HAP-1 (cell line): ENCODE data around the gene ERICH6B.

Source experiments
- DNase-seq, 2 experiments: peaks; one replicate each; pipeline ENCODE4 v3.0.0-alpha.2; 2016 to 2020; ENCODE audit warnings: low spot score in 2 of 2
- H3K27me3 ChIP-seq: fragments of 250-450 bp; sonication (Bioruptor Pico); 2 replicates; pipeline ENCODE4 v1.5.1; 2020; ENCODE audit warnings: low read depth, mild to moderate bottlenecking, moderate library complexity
- H3K36me3 ChIP-seq: fragments of 250-450 bp; sonication (Bioruptor Pico); replicated peaks from 2 replicates; pipeline ENCODE4 v1.5.1; 2020; ENCODE audit warnings: mild to moderate bottlenecking
- H3K4me1 ChIP-seq: fragments of 250-450 bp; sonication (Bioruptor Pico); 2 replicates; pipeline ENCODE4 v1.5.1; 2020; ENCODE audit warnings: mild to moderate bottlenecking
- H3K4me3 ChIP-seq: fragments of 250-450 bp; sonication (Bioruptor Pico); 2 replicates; pipeline ENCODE4 v1.5.1; 2020; ENCODE audit warnings: mild to moderate bottlenecking, moderate library complexity
- H3K9me3 ChIP-seq: fragments of 250-450 bp; sonication (Bioruptor Pico); 2 replicates; pipeline ENCODE4 v1.5.1; 2020; ENCODE audit warnings: mild to moderate bottlenecking, moderate library complexity
- in situ Hi-C: fragments of 300-500 bp; cut with MboI; formaldehyde crosslinking; loops from 3 replicates; pipeline ENCODE4 v1.14.3; 2020; ENCODE audit warnings: low sequenced_read_pairs, inconsistent platforms, mixed read lengths

The ERICH6B gene

DNA sequence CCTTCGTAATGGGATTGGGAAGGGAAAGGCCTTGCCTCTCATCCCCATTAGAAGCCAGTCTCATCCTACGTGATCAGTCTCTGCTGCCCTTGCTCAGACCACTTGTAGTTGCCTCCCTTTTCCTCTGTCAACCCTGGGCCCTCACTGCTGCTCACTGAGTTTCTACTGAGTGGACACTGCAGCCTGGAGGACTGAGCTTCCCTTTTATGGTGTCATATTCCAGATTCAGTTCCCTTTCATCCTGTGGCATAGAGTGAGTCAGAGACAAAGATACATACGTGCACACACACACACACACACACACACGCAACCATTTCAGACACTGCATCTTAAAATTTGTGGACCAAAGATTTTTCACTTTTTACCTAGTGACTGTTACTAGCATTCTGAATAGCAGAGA lies 94.2 kb downstream of the ERICH6B start:
- DNase-seq = no peak
- in situ Hi-C loops = no loop called here
- Histone ChIP-seq H3K9me3 (no peaks in the 10 kb centered on the region), H3K27me3 (no peaks in the 10 kb centered on the region), H3K4me3 (no peak overlapping the region), H3K36me3 (peaks cover 34% of the 10 kb centered on the region), H3K4me1 (peaks cover 8% of the 10 kb centered on the region)

DNA sequence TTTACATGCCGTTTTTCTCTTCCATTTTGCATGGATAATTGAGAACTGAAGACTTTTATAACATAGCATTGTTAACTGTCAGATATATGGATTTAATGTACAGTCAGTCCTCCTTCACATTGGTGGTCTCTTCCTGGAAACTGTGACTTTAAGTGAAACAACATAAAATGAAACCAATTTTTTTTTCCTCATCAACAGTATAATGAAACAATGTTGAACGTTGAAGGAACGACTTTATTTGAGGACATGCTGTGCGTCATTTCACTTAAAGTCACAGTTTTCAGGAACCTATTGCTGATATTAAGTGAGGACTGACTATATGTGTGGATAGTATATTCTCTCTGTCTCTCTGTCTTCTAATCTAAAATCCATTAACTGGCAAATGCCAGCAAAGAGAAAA lies 96.0 kb downstream of the ERICH6B start:
- no peaks in the 10 kb centered on the region for H3K9me3 ChIP-seq
- H3K36me3 ChIP-seq = peaks cover 38% of the 10 kb centered on the region
- H3K4me1 ChIP-seq = peaks cover 2% of the 10 kb centered on the region
- DNase-seq = no peak
- no peaks in the 10 kb centered on the region for H3K27me3 ChIP-seq
- in situ Hi-C loops = no loop called here
- no peak overlapping the region for H3K4me3 ChIP-seq

DNA sequence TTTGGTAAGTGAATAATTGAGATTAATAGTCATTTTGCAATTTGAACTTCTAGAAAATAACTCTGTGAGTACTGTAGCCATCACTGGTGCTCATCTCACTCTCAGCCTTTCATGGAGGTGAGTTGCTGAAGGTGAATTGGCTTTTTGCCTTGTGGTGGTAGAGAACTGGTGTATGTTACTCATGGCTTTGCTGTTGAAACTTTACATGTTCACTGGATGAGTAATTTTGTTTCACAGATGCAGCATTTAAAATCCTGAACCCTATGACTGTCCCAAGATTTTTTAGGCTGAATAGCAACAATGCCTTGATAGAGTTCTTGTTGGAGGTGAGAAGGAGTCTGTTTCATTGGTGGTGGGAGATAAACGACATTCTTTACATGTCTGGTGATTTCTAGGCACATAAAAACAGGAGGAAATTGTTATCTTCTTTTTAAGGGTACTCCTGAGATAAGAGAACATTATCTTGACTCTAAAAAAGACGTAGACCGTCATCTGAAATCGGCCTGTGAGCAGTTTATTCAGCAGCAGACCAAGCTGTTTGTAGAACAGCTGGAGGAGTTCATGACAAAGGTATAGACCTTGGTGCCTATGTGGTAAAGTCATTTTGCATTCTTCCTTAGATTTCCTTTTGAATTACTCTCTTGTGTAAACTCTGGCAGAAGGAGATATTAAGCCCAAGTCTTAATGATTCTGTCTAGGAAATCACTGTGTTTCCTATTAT lies 96.9 kb downstream of the ERICH6B start:
- H3K9me3 ChIP-seq = no peaks in the 10 kb centered on the region
- no peaks in the 10 kb centered on the region for H3K27me3 ChIP-seq
- no peak for DNase-seq
- in situ Hi-C loops = no loop called here
- no peak overlapping the region for H3K4me3 ChIP-seq
- peaks cover 38% of the 10 kb centered on the region for H3K36me3 ChIP-seq
- H3K4me1 ChIP-seq = no peaks in the 10 kb centered on the region

DNA sequence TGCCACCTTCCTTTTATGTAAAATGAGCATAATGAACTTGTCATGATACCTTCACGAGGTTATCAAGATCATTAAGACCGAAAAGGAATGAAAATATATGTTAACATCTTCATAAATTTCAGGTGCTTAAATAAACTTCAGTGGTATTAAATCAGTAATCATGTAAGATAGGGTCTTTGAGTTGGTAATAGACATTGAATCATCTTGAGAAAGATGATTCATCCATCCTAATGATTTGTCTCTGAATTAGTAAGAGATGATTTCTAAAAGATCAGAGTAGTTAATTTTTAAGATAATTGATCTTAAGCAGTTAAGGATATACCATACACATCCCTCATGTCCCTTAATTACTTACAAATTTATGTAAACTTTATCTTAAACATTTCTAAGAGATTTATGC lies 98.8 kb downstream of the ERICH6B start:
- in situ Hi-C loops = no loop called here
- DNase-seq = no peak
- peaks cover 37% of the 10 kb centered on the region for H3K36me3 ChIP-seq
- no peaks in the 10 kb centered on the region for H3K4me1 ChIP-seq
- H3K27me3 ChIP-seq = no peaks in the 10 kb centered on the region
- no peak overlapping the region for H3K4me3 ChIP-seq
- no peaks in the 10 kb centered on the region for H3K9me3 ChIP-seq

DNA sequence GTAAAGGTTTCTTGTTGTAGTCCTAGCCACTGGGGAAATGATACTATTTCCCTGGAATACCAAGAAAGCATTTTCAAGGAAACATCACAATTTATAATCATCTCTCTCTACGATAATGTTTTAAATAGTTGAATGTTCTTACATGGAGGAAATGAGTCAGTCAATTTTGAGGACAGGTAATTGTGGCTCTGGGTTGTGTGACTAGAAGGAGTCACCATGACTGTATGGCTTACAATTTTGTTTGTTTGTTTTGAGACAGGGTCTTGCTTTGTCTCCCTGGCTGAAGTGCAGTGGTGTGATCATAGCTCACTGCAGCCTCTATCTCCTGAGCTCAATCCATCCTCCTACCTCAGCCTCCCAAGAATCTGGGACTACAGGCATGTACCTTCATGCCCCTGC lies 103.4 kb downstream of the ERICH6B start:
- Histone ChIP-seq H3K27me3 (no peaks in the 10 kb centered on the region), H3K4me3 (no peak overlapping the region), H3K36me3 (peaks cover 20% of the 10 kb centered on the region; the same call in 1 of the 2 replicates), H3K9me3 (no peaks in the 10 kb centered on the region), H3K4me1 (no peaks in the 10 kb centered on the region)
- DNase-seq = no peak
- in situ Hi-C loops = no loop called here

DNA sequence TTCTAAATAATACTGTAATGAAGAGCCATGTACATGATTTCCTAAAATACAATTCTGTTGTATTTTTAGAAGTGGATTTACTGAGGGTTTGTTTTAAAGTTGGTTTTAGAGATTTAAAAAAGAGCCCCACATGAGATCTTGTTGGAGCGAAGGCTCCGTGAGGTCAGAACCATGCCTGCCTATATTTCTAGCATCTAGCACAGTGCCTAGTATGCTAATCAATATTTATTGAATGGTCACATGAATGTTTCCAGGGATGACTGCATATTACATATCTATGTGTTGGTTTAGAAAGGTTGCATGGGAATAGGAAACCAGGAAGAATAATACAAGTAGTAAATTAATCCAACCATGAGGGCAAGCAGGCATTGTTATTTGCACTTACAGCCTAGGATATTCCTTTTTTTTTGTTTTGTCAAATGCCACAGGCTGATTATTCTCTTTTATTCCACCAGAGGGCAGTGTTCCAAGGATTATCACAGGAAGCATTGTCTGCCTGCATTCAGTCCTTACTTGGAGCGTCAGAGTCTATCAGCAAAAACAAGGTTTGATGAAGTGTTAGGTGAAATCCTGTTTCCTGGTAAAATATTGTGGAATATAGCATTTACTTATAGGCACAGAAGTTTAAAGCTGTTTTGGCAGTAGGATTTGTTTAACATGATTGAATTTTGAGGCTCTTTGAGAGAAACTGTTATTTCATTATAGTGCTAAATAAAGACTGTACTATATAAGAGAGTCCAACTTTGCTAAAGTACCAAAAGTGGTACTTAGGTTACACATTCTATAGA lies 104.0 kb downstream of the ERICH6B start:
- no peaks in the 10 kb centered on the region for H3K27me3 ChIP-seq
- peaks cover 24% of the 10 kb centered on the region; the same call in 1 of the 2 replicates for H3K36me3 ChIP-seq
- in situ Hi-C loops = no loop called here
- H3K9me3 ChIP-seq = no peaks in the 10 kb centered on the region
- peak; percentile 48 to 76 for DNase-seq
- H3K4me1 ChIP-seq = no peaks in the 10 kb centered on the region
- no peak overlapping the region for H3K4me3 ChIP-seq

DNA sequence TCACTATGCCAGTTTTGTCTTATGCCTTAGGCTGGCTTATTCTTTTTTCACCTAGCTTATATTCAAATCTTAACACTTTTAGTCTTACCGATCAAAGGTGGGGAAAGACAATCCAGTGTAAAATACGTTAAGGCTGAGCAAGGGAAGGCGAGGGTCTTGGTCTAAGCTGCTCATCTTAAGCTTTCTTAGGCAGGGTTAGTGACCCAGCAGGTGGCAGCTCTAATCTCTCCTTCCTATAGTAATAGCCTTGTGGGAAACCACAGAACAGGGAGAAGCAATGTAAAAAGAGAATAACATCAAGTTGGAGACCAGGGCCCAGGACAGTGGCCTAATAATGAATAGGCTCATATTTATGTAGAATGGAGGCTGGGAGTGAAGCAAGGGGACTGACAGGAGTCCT lies 104.9 kb downstream of the ERICH6B start:
- in situ Hi-C loops = no loop called here
- Histone ChIP-seq H3K4me3 (no peak overlapping the region), H3K27me3 (no peaks in the 10 kb centered on the region), H3K36me3 (peaks cover 20% of the 10 kb centered on the region), H3K9me3 (no peaks in the 10 kb centered on the region), H3K4me1 (no peaks in the 10 kb centered on the region)
- DNase-seq = no peak

DNA sequence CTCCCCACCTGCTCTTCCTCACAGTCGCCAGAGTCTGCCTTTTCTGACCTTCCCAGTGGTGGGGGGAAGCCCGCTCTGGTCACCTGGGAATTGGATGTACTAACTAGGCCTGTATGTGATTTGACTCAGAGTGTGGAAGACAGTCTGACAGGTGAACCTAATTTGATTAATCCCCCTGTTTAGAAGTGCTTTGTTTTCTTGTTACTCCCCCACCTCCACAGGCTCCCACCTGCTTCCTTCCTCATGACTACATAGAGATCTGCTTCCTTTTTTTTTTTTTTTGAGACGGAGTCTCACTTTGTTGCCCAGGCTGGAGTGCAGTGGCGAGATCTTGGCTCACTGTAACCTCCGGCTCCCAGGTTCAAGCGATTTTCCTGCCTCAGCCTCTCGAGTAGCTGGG lies 106.8 kb downstream of the ERICH6B start:
- Histone ChIP-seq H3K9me3 (no peaks in the 10 kb centered on the region), H3K27me3 (no peaks in the 10 kb centered on the region), H3K4me3 (no peak overlapping the region), H3K4me1 (no peaks in the 10 kb centered on the region), H3K36me3 (peaks cover 31% of the 10 kb centered on the region)
- in situ Hi-C loops = no loop called here
- DNase-seq = no peak

DNA sequence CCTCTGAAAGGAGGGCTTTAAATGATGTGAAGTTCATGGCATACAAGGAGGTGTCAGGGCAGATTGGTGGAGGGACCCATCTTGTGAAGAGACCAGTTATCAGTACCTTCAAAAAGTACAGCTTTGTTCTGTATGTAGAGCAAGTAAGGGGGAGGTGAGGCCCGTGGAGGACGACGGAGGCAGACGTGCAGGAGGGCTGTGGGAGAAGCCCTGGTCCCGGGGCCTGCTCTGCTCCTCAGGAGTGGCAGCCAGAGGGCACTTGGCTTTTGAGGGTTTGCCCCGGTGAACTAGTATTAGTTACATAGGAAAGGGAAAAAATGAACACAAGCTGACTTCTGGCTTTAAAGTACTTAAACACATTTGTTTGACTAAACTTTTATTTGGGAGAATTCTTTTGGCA lies 108.7 kb downstream of the ERICH6B start:
- no peaks in the 10 kb centered on the region for H3K9me3 ChIP-seq
- peaks cover 35% of the 10 kb centered on the region for H3K36me3 ChIP-seq
- H3K4me3 ChIP-seq = no peak overlapping the region
- no peak for DNase-seq
- no peaks in the 10 kb centered on the region for H3K27me3 ChIP-seq
- in situ Hi-C loops = no loop called here
- no peaks in the 10 kb centered on the region for H3K4me1 ChIP-seq

DNA sequence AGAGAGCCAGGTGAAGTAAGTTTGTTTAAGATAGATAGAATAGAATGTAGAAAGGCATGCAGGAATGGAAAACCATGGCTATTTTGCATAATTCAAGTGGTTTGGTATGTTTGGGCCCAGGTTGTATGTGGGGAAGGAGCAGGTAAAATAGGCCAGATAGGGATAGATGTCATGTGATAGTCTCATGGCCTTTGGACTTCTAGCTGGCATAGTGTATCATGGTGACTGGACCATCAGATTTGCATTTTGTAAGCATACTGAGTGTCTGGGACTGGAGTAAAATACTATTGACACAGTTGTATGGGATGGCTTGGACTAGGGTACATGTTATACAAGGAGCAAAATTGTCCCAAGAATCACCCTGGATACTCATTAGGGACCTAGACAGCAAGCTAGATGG lies 111.9 kb downstream of the ERICH6B start:
- H3K9me3 ChIP-seq = no peaks in the 10 kb centered on the region
- no peak for DNase-seq
- H3K4me1 ChIP-seq = peaks cover 6% of the 10 kb centered on the region
- no peak overlapping the region for H3K4me3 ChIP-seq
- H3K27me3 ChIP-seq = no peaks in the 10 kb centered on the region
- in situ Hi-C loops = no loop called here
- peaks cover 31% of the 10 kb centered on the region for H3K36me3 ChIP-seq

DNA sequence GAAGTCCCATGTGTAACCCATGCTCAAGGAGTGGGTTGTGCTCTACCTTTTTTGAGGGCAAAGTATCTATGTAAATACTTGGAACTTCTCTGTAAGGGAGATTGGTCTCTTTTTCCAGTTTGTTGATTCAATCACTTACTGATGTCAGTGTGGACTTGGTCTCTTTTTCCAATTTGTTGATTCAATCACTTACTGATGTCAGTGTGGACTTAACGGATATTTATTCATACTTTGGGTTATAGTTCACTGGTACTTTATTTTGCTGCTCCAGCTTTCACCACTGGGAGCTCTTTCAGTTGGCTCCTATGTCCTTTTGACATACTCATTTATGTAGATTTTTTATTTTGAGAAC lies 114.4 kb downstream of the ERICH6B start:
- Histone ChIP-seq H3K9me3 (no peaks in the 10 kb centered on the region), H3K4me3 (no peak overlapping the region), H3K27me3 (no peaks in the 10 kb centered on the region), H3K36me3 (peaks cover 33% of the 10 kb centered on the region), H3K4me1 (peaks cover 6% of the 10 kb centered on the region)
- in situ Hi-C loops = no loop called here
- DNase-seq = no peak

DNA sequence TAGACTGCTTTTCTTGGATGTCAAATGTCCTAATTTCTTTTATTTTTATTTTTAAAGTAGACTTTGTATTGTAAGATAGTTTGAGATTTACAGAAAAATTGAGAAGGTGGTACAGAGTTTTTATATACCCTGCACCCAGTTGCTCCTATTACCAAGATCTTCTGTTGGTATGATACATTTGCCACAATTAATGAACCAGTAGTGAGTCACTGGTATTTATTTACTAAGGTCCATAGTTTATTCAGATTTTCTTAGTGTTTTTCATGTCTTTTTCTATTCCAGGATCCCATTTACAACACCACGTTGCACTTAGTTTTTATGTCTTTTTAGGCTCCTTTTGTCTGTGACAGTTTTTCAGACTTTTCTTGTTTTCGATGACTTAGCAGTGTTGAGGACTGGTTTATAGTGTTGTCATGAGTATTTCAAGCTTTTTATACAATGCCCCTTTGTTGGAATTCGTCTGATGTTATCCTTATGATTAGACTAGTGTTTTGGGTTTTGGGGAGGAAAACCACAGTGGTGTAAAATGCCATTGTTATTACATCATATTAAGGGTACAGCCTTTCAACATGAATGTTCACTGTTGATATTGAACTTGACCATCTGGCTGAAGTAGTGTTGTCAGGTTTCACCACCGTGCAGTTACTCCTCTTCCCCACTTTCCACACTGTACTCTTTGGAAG lies 114.9 kb downstream of the ERICH6B start:
- no peaks in the 10 kb centered on the region for H3K9me3 ChIP-seq
- H3K27me3 ChIP-seq = no peaks in the 10 kb centered on the region
- peaks cover 6% of the 10 kb centered on the region for H3K4me1 ChIP-seq
- in situ Hi-C loops = no loop called here
- no peak overlapping the region for H3K4me3 ChIP-seq
- no peak for DNase-seq
- H3K36me3 ChIP-seq = peaks cover 33% of the 10 kb centered on the region

DNA sequence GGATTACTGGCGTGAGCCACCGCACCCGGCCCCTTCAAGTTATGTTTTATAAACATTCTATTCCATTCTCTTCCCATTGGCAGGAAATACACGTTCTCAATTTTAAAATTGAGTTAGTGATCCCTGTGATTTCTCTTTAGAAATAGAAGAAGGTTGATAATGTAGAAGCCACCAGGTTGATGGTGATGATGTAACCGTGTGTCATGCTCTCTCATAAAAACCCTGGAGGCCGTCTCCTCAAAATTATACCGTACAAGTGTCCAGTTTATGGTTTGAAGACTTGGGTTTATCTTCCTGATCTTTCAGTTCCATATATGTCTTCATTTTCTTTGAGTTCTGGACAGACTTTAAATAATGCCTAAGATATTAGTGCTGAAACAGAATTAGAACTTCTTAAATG lies 118.6 kb downstream of the ERICH6B start:
- Histone ChIP-seq H3K9me3 (no peaks in the 10 kb centered on the region), H3K4me3 (no peak overlapping the region), H3K4me1 (peaks cover 6% of the 10 kb centered on the region), H3K27me3 (no peaks in the 10 kb centered on the region), H3K36me3 (peaks cover 15% of the 10 kb centered on the region)
- DNase-seq = no peak
- in situ Hi-C loops = loop anchor here (25.0 kb wide), 1 partner anchor 135 kb away; no protein-coding TSS in a partner anchor

DNA sequence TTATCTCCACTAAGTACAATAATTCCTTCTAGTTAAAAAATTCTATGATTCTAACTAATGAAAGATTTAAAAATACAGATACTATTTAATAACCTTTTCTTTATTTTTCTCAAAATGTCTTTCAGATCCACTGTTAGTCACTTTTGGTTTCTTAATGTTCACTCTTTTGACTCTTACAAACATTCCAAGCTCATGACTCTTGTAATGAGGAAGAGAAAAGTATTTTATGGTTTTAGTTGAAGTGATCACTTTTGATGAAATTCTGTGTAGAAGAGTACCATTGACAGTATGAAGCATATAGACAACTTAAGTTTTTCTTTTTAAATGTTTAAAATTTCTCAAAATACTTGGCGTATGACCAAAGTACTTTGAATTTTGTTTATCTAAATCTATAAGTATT lies 123.0 kb downstream of the ERICH6B start:
- Histone ChIP-seq H3K27me3 (no peaks in the 10 kb centered on the region), H3K36me3 (peaks cover 24% of the 10 kb centered on the region), H3K9me3 (no peaks in the 10 kb centered on the region), H3K4me3 (no peak overlapping the region), H3K4me1 (no peaks in the 10 kb centered on the region)
- no peak for DNase-seq
- in situ Hi-C loops = loop anchor here (25.0 kb wide), 1 partner anchor 130 kb away; no protein-coding TSS in a partner anchor
